ENCODE results near the gene CYGB.

Gene CYGB

GRCh38 chr17:76549215-76549518 lies 11.7 kb upstream of the CYGB start:
- no peak for DNase-seq

- no peak for DNase-seq
Measured at GRCh38 chr17:76548378-76549214, 11.1 kb upstream of the CYGB start.

GRCh38 chr17:76547642-76548202 lies 10.2 kb upstream of the CYGB start:
- no peak for DNase-seq

GRCh38 chr17:76547183-76547641 lies 9.7 kb upstream of the CYGB start:
- DNase-seq = peak; percentile 95

GRCh38 chr17:76546556-76547182 lies 9.2 kb upstream of the CYGB start:
- no peak for DNase-seq

- DNase-seq = no peak
Measured at GRCh38 chr17:76545918-76546555, 8.5 kb upstream of the CYGB start.

GRCh38 chr17:76544546-76545365 lies 7.2 kb upstream of the CYGB start:
- peak; percentile 54 for DNase-seq

GRCh38 chr17:76543826-76544545 lies 6.5 kb upstream of the CYGB start:
- DNase-seq = peak; percentile 82

- no peak for DNase-seq
Measured at GRCh38 chr17:76543482-76543825, 5.9 kb upstream of the CYGB start.

GRCh38 chr17:76542984-76543383 lies 5.5 kb upstream of the CYGB start:
- no peak for DNase-seq

GRCh38 chr17:76542566-76542971 lies 5.1 kb upstream of the CYGB start:
- DNase-seq = no peak

- DNase-seq = peak; percentile 44
Measured at GRCh38 chr17:76541739-76542454, 4.4 kb upstream of the CYGB start.

GRCh38 chr17:76540381-76541300 lies 3.1 kb upstream of the CYGB start:
- peak; percentile 100 for DNase-seq

- peak; percentile 82 for DNase-seq
Measured at GRCh38 chr17:76539631-76540271, 2.2 kb upstream of the CYGB start, which contains the start of gene PRCD. Gene PRCD (plus strand): TSS chr17:76540044. CDS start chr17:76540142, 98 bp downstream.

- no peak for DNase-seq
Measured at GRCh38 chr17:76538941-76539570, 1.5 kb upstream of the CYGB start.

- no peak for DNase-seq
Measured at GRCh38 chr17:76538281-76538931, 897 bp upstream of the CYGB start.

- DNase-seq = no peak
Measured at GRCh38 chr17:76537288-76537577, 276 bp downstream of the CYGB start.

GRCh38 chr17:76536511-76537287 lies 810 bp downstream of the CYGB start:
- DNase-seq = no peak

Data from NCI-H82 (cell line).